Activated T-helper 9 cell treated with anti-CD3 and anti-CD28 coated beads, Interleukin-2, amount 50 U/mL, for 16 hours (primary cell): Measurements from ENCODE around the gene PEX7.
"Not testable (repeated sequence)": the region's sequence is repeated elsewhere in the genome, so short reads cannot be mapped to it uniquely, and the experiment has no call there.

Experiments
- DNase-seq: peaks from one replicate; pipeline ENCODE4 v3.0.0-alpha.2; 2020; ENCODE audit warnings: low read depth

PEX7 gene

GRCh38 chr6:136897071-136897470 is 74.7 kb downstream of the PEX7 start:
- DNase-seq, result no peak

- DNase-seq, result no peak
Measured at GRCh38 chr6:136901212-136901784, 78.9 kb downstream of the PEX7 start.

- not testable (repeated sequence) for DNase-seq
Measured at GRCh38 chr6:136904477-136904876, 82.1 kb downstream of the PEX7 start.

- no peak for DNase-seq
Measured at GRCh38 chr6:136914947-136915346, 92.6 kb downstream of the PEX7 start.

- DNase-seq, result no peak
Measured at GRCh38 chr6:136918706-136919105, 96.3 kb downstream of the PEX7 start.

GRCh38 chr6:136920216-136920615 is 97.8 kb downstream of the PEX7 start:
- DNase-seq, result no peak

- DNase-seq, result no peak
Measured at GRCh38 chr6:136920671-136921380, 98.4 kb downstream of the PEX7 start.

- DNase-seq, result no peak
Measured at GRCh38 chr6:136921381-136921935, 99.1 kb downstream of the PEX7 start.

GRCh38 chr6:136921936-136922684 is 99.7 kb downstream of the PEX7 start, which contains the start of gene SLC35D3:
Gene SLC35D3 (plus strand): TSS chr6:136922301. CDS start chr6:136922429, 128 bp downstream.
- no peak for DNase-seq

- no peak for DNase-seq
Measured at GRCh38 chr6:136922685-136923006, 100.3 kb downstream of the PEX7 start.

- no peak for DNase-seq
Measured at GRCh38 chr6:136923116-136923953, 100.9 kb downstream of the PEX7 start.

- DNase-seq, result no peak
Measured at GRCh38 chr6:136923954-136924673, 101.7 kb downstream of the PEX7 start.

GRCh38 chr6:136926383-136926782 is 104.0 kb downstream of the PEX7 start:
- DNase-seq, result no peak

GRCh38 chr6:136927292-136927691 is 104.9 kb downstream of the PEX7 start:
- DNase-seq, result no peak

GRCh38 chr6:136930528-136930927 is 108.1 kb downstream of the PEX7 start:
- DNase-seq, result no peak

- no peak for DNase-seq
Measured at GRCh38 chr6:136932599-136932998, 110.2 kb downstream of the PEX7 start.

- DNase-seq, result no peak
Measured at GRCh38 chr6:136945072-136945471, 122.7 kb downstream of the PEX7 start.

GRCh38 chr6:136945711-136946121 is 123.3 kb downstream of the PEX7 start:
- no peak for DNase-seq

GRCh38 chr6:136947037-136947436 is 124.6 kb downstream of the PEX7 start:
- DNase-seq, result no peak

- DNase-seq, result not testable (repeated sequence)
Measured at GRCh38 chr6:136949957-136950356, 127.6 kb downstream of the PEX7 start.

GRCh38 chr6:136950436-136951126 is 128.2 kb downstream of the PEX7 start:
- no peak for DNase-seq
